Nephron progenitor cell (in vitro differentiated cells): ENCODE measurements around the gene ATP2B1.
A peak's percentile ranks its signal among the peaks of the same experiment; 100 is the strongest.

Experiments used
- DNase-seq: peaks from one replicate; pipeline ENCODE4 v3.0.0; 2021
- H3K27ac Mint-ChIP-seq: 2 replicates; pipeline ENCODE4 v1.8.0; 2021; ENCODE audit warnings: mild to moderate bottlenecking, moderate library complexity, mixed read lengths
- H3K27me3 Mint-ChIP-seq: 2 replicates; pipeline ENCODE4 v1.8.0; 2021; ENCODE audit warnings: mild to moderate bottlenecking, low read depth, mixed read lengths; ENCODE audit not compliant: poor library complexity
- H3K36me3 Mint-ChIP-seq: 2 replicates; pipeline ENCODE4 v1.8.0; 2021; ENCODE audit warnings: low read depth, mixed read lengths
- H3K4me1 Mint-ChIP-seq: 2 replicates; pipeline ENCODE4 v1.8.0; 2021; ENCODE audit warnings: mixed read lengths
- H3K4me3 Mint-ChIP-seq: 2 replicates; pipeline ENCODE4 v1.8.0; 2021; ENCODE audit warnings: mild to moderate bottlenecking, moderate library complexity, mixed read lengths
- H3K9me3 Mint-ChIP-seq: 2 replicates; pipeline ENCODE4 v1.8.0; 2021; ENCODE audit warnings: mild to moderate bottlenecking, moderate library complexity, mixed read lengths
- CTCF ChIP-seq: fragments of 200-600 bp; sonication (generic); IDR thresholded peaks from 2 replicates; pipeline ENCODE4 v1.5.0; 2021; ENCODE audit warnings: antibody characterized with exemption

Gene ATP2B1

DNA sequence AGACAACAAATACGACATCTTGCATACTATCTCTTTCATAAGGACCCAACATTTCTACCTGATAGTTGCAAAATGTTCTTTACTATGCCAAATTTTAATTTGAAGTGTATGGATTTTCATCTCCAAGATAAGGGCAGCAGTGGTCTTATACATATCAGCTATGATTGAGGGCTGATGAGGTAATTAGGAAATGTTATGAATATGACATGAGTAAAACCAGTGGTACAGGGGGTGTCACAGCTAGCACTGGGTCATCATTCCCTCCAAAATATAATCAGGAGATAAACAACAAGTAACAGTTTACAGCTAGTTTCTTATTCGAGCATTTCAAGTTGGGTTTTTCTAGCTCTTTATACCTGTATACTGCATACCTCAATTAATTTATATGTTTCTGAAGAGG is 35.0 kb downstream of the ATP2B1 start:
- DNase-seq, result no peak
- Mint-ChIP-seq H3K9me3 (no peaks in the 10 kb centered on the region), H3K36me3 (peaks cover 18% of the 10 kb centered on the region), H3K27me3 (no peaks in the 10 kb centered on the region), H3K4me3 (no peak overlapping the region), H3K4me1 (peaks cover 12% of the 10 kb centered on the region), H3K27ac (no peak overlapping the region)
- no peak for TF ChIP-seq CTCF

DNA sequence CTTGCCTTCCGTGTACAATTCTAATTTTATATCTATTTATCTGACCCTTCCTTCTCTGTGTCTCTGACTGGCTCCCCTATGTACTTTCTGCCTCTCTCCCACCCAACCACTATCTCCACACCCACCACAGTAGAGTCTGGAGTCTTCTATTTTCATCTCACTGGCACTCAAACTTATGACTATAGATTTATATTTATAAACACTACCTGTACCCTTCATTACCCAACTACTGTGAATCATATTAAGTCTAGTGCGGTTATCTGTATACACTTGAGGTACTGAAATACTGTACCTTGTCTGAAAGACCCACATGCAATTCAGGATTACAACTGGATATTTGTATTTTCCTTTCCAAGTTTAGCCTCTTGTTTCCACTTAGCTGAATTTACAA is 36.1 kb downstream of the ATP2B1 start:
- DNase-seq, result no peak
- H3K27me3 Mint-ChIP-seq, result no peaks in the 10 kb centered on the region
- no peak for TF ChIP-seq CTCF
- H3K4me1 Mint-ChIP-seq, result peaks cover 4% of the 10 kb centered on the region
- H3K36me3 Mint-ChIP-seq, result peaks cover 27% of the 10 kb centered on the region
- H3K9me3 Mint-ChIP-seq, result peaks cover 3% of the 10 kb centered on the region
- H3K4me3 Mint-ChIP-seq, result no peak overlapping the region
- peak overlapping the region; percentile 3 for H3K27ac Mint-ChIP-seq

DNA sequence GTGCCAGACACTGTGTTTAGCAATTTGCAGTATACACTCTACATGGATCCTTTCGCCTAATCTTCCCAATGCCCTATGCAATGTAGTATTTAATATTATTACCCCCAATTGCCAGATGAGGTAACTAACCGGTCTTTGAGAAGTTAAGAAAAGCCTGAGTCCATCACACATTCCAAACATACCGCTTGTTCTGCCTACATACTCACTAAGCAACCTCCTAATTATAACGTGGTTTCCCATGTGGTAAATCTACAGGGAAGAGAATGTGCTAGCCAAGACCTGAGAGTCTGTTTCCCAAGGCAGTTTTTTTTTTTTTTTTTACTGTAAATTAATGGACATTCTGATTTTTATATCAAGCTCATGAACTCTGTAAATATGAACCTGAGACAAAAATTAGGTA is 37.2 kb downstream of the ATP2B1 start:
- H3K36me3 Mint-ChIP-seq, result peaks cover 39% of the 10 kb centered on the region
- H3K4me1 Mint-ChIP-seq, result peaks cover 8% of the 10 kb centered on the region
- H3K27ac Mint-ChIP-seq, result no peak overlapping the region

DNA sequence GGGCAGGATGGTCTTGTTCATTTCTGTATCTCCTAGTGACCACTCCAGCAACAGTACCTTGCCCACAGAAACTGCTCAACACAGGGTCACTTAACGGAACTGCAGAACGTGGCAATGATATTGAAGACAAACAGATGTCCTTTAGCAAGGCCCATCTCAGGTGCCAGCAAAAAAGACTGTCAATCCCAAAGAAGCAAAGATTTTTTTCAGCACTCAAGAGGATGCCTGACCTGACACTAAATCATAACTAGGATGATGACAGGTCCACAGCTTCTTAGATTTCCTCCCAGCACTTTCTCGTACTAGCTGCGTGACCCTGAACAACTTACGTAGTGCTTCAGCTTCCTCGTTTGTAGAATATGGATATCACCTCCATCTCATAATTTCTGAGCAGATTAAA is 39.4 kb downstream of the ATP2B1 start:
- H3K36me3 Mint-ChIP-seq, result peaks cover 43% of the 10 kb centered on the region

More for the DNA sequence above, 37.2 kb downstream of the ATP2B1 start:
- H3K4me3 Mint-ChIP-seq, result no peak overlapping the region
- TF ChIP-seq CTCF, result no peak
- peaks cover 14% of the 10 kb centered on the region for H3K9me3 Mint-ChIP-seq
- no peaks in the 10 kb centered on the region for H3K27me3 Mint-ChIP-seq
- no peak for DNase-seq

DNA sequence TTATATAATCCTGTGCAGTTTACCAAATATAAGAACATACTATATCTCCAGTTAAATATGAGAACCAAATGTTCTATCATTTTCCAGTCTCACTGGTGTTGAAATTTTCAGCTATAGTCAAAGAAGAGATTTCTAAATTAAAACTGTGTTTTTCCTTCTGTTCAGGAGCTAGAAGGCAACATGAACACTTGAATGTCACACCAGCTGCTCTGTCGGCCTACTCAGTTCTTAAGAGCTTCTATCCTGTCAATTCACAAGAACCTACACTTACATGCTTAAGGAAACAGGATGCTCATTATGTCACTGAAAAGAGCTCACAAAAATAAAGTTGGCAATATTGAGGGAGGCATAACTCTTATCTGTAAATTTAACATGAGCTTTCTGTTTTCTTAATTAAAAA is 43.1 kb downstream of the ATP2B1 start:
- no peak for TF ChIP-seq CTCF
- no peak for DNase-seq
- peaks cover 43% of the 10 kb centered on the region for H3K36me3 Mint-ChIP-seq
- H3K27ac Mint-ChIP-seq, result no peak overlapping the region
- H3K4me1 Mint-ChIP-seq, result peaks cover 34% of the 10 kb centered on the region
- H3K27me3 Mint-ChIP-seq, result no peaks in the 10 kb centered on the region
- H3K4me3 Mint-ChIP-seq, result no peak overlapping the region
- peaks cover 17% of the 10 kb centered on the region for H3K9me3 Mint-ChIP-seq

More for the DNA sequence above, 39.4 kb downstream of the ATP2B1 start:
- Mint-ChIP-seq H3K9me3 (peaks cover 17% of the 10 kb centered on the region), H3K27ac (no peak overlapping the region), H3K4me1 (peaks cover 15% of the 10 kb centered on the region), H3K4me3 (no peak overlapping the region), H3K27me3 (no peaks in the 10 kb centered on the region)
- no peak for TF ChIP-seq CTCF
- no peak for DNase-seq

DNA sequence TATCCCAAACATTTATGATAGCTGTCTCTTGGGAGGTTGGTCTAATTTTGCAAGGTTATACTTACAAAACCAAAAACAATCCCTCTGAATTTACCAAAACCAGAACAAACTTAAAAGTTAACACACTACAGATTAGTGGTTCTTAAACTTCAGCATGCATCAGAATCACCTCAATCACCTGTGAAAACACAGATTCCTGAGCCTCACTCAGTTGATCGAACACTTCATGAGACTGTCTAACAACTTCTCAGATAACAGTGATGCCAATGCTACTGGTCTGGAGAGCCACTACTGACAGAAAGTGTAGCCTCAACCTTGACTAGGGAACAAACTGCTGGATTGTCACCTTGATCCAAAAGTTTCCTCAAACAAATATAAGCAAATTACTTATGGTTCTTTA is 44.2 kb downstream of the ATP2B1 start:
- no peak for TF ChIP-seq CTCF
- peaks cover 17% of the 10 kb centered on the region for H3K9me3 Mint-ChIP-seq
- H3K27me3 Mint-ChIP-seq, result no peaks in the 10 kb centered on the region
- H3K36me3 Mint-ChIP-seq, result peaks cover 34% of the 10 kb centered on the region
- no peak for DNase-seq
- H3K4me3 Mint-ChIP-seq, result no peak overlapping the region
- peaks cover 34% of the 10 kb centered on the region for H3K4me1 Mint-ChIP-seq
- no peak overlapping the region for H3K27ac Mint-ChIP-seq
